HUES64 (cell line): Measurements from ENCODE around the gene FOXD2.
A peak's percentile ranks its signal among the peaks of the same experiment; 100 is the strongest.

Experiments used
- H3K27ac ChIP-seq: 2 replicates; pipeline ENCODE4 v1.7.0; 2013; ENCODE audit warnings: low read depth, low read length, inconsistent platforms
- H3K27me3 ChIP-seq: 2 replicates; pipeline ENCODE4 v1.6.1; 2013; ENCODE audit warnings: mild to moderate bottlenecking, low read length; ENCODE audit not compliant: insufficient read depth
- H3K36me3 ChIP-seq: 2 replicates; pipeline ENCODE4 v1.6.1; 2013; ENCODE audit warnings: mild to moderate bottlenecking, low read length; ENCODE audit not compliant: insufficient read depth
- H3K4me1 ChIP-seq: 2 replicates; pipeline ENCODE4 v1.6.1; 2013; ENCODE audit warnings: mild to moderate bottlenecking, low read length, moderate library complexity; ENCODE audit not compliant: insufficient read depth
- H3K4me3 ChIP-seq: 2 replicates; pipeline ENCODE4 v1.5.1; 2013; ENCODE audit warnings: mild to moderate bottlenecking, low read length, moderate library complexity
- H3K9ac ChIP-seq: 2 replicates; pipeline ENCODE4 v1.6.1; 2013; ENCODE audit warnings: mild to moderate bottlenecking, low read depth, low read length
- H3K9me3 ChIP-seq: 2 replicates; pipeline ENCODE4 v1.6.1; 2013; ENCODE audit warnings: low read depth, low read length; ENCODE audit not compliant: insufficient read depth
- WGBS: fragments of 150-250, 120-280 bp; methylation state at CpG from one replicate; pipeline ENCODE4 v1.1.7; 2013; ENCODE audit warnings: missing lambda C conversion rate; 5-methylcytosine and 5-hydroxymethylcytosine counted together

Gene FOXD2

GRCh38 chr1:47403321-47403910, 34.4 kb upstream of the FOXD2 start:
- no peaks in the 10 kb centered on the region for H3K9me3 ChIP-seq
- no peaks in the 10 kb centered on the region for H3K4me1 ChIP-seq
- no peaks in the 10 kb centered on the region for H3K36me3 ChIP-seq
- H3K9ac ChIP-seq = no peak overlapping the region
- peaks cover 4% of the 10 kb centered on the region for H3K27me3 ChIP-seq
- 95% methylated on average over 4 of the region's 4 CpGs for WGBS
- no peak overlapping the region for H3K27ac ChIP-seq
- no peak overlapping the region for H3K4me3 ChIP-seq

GRCh38 chr1:47405697-47406096, 32.1 kb upstream of the FOXD2 start:
- Histone ChIP-seq H3K9me3 (no peaks in the 10 kb centered on the region), H3K4me3 (no peak overlapping the region), H3K4me1 (no peaks in the 10 kb centered on the region), H3K27ac (no peak overlapping the region), H3K36me3 (no peaks in the 10 kb centered on the region), H3K27me3 (peaks cover 6% of the 10 kb centered on the region), H3K9ac (no peak overlapping the region)
- WGBS = 82% methylated on average over 5 of the region's 5 CpGs

- H3K36me3 ChIP-seq = no peaks in the 10 kb centered on the region
- H3K27me3 ChIP-seq = peaks cover 19% of the 10 kb centered on the region
- H3K4me3 ChIP-seq = no peak overlapping the region
- H3K27ac ChIP-seq = no peak overlapping the region
- WGBS = 93% methylated on average over 2 of the region's 5 CpGs
- H3K9ac ChIP-seq = no peak overlapping the region
- no peaks in the 10 kb centered on the region for H3K9me3 ChIP-seq
- no peaks in the 10 kb centered on the region for H3K4me1 ChIP-seq
Observed at GRCh38 chr1:47406966-47407365, 30.9 kb upstream of the FOXD2 start.

- Histone ChIP-seq H3K4me3 (no peak overlapping the region), H3K9me3 (no peaks in the 10 kb centered on the region), H3K9ac (no peak overlapping the region), H3K4me1 (no peaks in the 10 kb centered on the region), H3K36me3 (no peaks in the 10 kb centered on the region), H3K27me3 (peaks cover 19% of the 10 kb centered on the region), H3K27ac (no peak overlapping the region)
- WGBS = 91% methylated on average over 3 of the region's 3 CpGs
Observed at GRCh38 chr1:47407481-47407880, 30.4 kb upstream of the FOXD2 start.

- 75% methylated on average over 12 of the region's 12 CpGs for WGBS
- no peak overlapping the region for H3K4me3 ChIP-seq
- peaks cover 36% of the 10 kb centered on the region for H3K27me3 ChIP-seq
- H3K27ac ChIP-seq = no peak overlapping the region
- no peaks in the 10 kb centered on the region for H3K9me3 ChIP-seq
- no peak overlapping the region for H3K9ac ChIP-seq
- no peaks in the 10 kb centered on the region for H3K36me3 ChIP-seq
- H3K4me1 ChIP-seq = no peaks in the 10 kb centered on the region
Observed at GRCh38 chr1:47409311-47410067, 28.4 kb upstream of the FOXD2 start.

GRCh38 chr1:47410068-47410455, 27.8 kb upstream of the FOXD2 start:
- Histone ChIP-seq H3K36me3 (no peaks in the 10 kb centered on the region), H3K4me3 (no peak overlapping the region), H3K27me3 (peaks cover 42% of the 10 kb centered on the region), H3K27ac (no peak overlapping the region), H3K4me1 (no peaks in the 10 kb centered on the region), H3K9me3 (no peaks in the 10 kb centered on the region), H3K9ac (no peak overlapping the region)
- WGBS = 84% methylated on average over 3 of the region's 3 CpGs

GRCh38 chr1:47411436-47411835, 26.4 kb upstream of the FOXD2 start:
- H3K4me1 ChIP-seq = no peaks in the 10 kb centered on the region
- peaks cover 56% of the 10 kb centered on the region for H3K27me3 ChIP-seq
- no peaks in the 10 kb centered on the region for H3K36me3 ChIP-seq
- 59% methylated on average over 2 of the region's 2 CpGs for WGBS
- H3K9ac ChIP-seq = no peak overlapping the region
- no peaks in the 10 kb centered on the region for H3K9me3 ChIP-seq
- H3K4me3 ChIP-seq = no peak overlapping the region
- no peak overlapping the region for H3K27ac ChIP-seq

GRCh38 chr1:47412437-47412836, 25.4 kb upstream of the FOXD2 start:
- Histone ChIP-seq H3K4me3 (no peak overlapping the region), H3K27ac (no peak overlapping the region), H3K4me1 (no peaks in the 10 kb centered on the region), H3K27me3 (peaks cover 63% of the 10 kb centered on the region), H3K9ac (no peak overlapping the region), H3K36me3 (no peaks in the 10 kb centered on the region), H3K9me3 (no peaks in the 10 kb centered on the region)
- 78% methylated on average over 14 of the region's 14 CpGs for WGBS

- peak within 1 kb of the TSS; percentile 48 for H3K4me3 ChIP-seq
- H3K36me3 ChIP-seq = no peaks in the 10 kb centered on the region
- no peak within 1 kb of the TSS for H3K9ac ChIP-seq
- no peaks in the 10 kb centered on the region for H3K4me1 ChIP-seq
- no peak within 1 kb of the TSS for H3K27ac ChIP-seq
- 18% methylated on average over 21 of the region's 21 CpGs for WGBS
- H3K27me3 ChIP-seq = peaks cover 92% of the 10 kb centered on the region
- no peaks in the 10 kb centered on the region for H3K9me3 ChIP-seq
Observed at GRCh38 chr1:47415728-47416318, 22.0 kb upstream of the FOXD2 start, which contains the start of gene FOXE3. Gene FOXE3, plus strand, starts transcription at chr1:47416285. Its CDS starts 31 bp downstream, at chr1:47416316.

- H3K4me1 ChIP-seq = no peaks in the 10 kb centered on the region
- H3K9me3 ChIP-seq = no peaks in the 10 kb centered on the region
- no peaks in the 10 kb centered on the region for H3K36me3 ChIP-seq
- no peak overlapping the region for H3K9ac ChIP-seq
- H3K27me3 ChIP-seq = peaks cover 92% of the 10 kb centered on the region
- WGBS = 1% methylated on average over 134 of the region's 134 CpGs
- H3K4me3 ChIP-seq = peak overlapping the region; percentile 48
- H3K27ac ChIP-seq = no peak overlapping the region
Observed at GRCh38 chr1:47416319-47417169, 21.3 kb upstream of the FOXD2 start.
